IMR-90 (cell line): ENCODE data around the gene GLRX5. TPM values are rescaled to one million over a fixed set of nuclear protein-coding genes. Genes with fewer than 3 reads are reported as not detected.

Experiments used
- ATAC-seq: fragments of 200-7000 bp; cut with Tn5 transposase; 2 replicates; pipeline ENCODE4 v1.9.1; 2020; ENCODE audit warnings: low read depth, mild to moderate bottlenecking, moderate library complexity
- BruUV-seq: library from RNA; stranded (reverse); fragments of 400-500 nt; replicated peaks from 2 replicates; lab custom pipeline; 2021; lab: Mats Ljungman, UMichigan
- CTCF ChIA-PET: fragments of 300-600 bp; formaldehyde crosslinking; extraction: SDS; loops from one replicate; lab custom pipeline; 2021; ENCODE audit warnings: antibody characterized with exemption; lab: Yijun Ruan, JAX
- POLR2A ChIA-PET: fragments of 300-600 bp; sonication (Branson Sonifier 250); formaldehyde crosslinking; loops from one replicate; lab custom pipeline; 2022; ENCODE audit warnings: antibody characterized with exemption; ENCODE audit not compliant: unreplicated experiment; lab: Charles Lee
- DNase-seq: peaks from one replicate; pipeline ENCODE4 v3.0.0; 2013
- H2AFZ ChIP-seq: replicated peaks from 2 replicates; pipeline ENCODE3; 2013; ENCODE audit warnings: low read length, mild to moderate bottlenecking; ENCODE audit not compliant: poor library complexity
- H2AK5ac ChIP-seq: 2 replicates; pipeline ENCODE4 v1.6.1; 2013; ENCODE audit warnings: low read depth, low read length, inconsistent platforms
- H2AK9ac ChIP-seq: replicated peaks from 2 replicates; pipeline ENCODE3; 2013; ENCODE audit warnings: mild to moderate bottlenecking, low read depth, low read length, moderate library complexity; ENCODE audit not compliant: poor library complexity
- H2BK120ac ChIP-seq: 2 replicates; pipeline ENCODE4 v1.6.1; 2013; ENCODE audit warnings: low read depth, low read length, inconsistent platforms
- H2BK15ac ChIP-seq: 3 replicates; pipeline ENCODE4 v1.6.1; 2013; ENCODE audit warnings: low read depth, low read length, inconsistent platforms
- H2BK20ac ChIP-seq: 2 replicates; pipeline ENCODE4 v1.6.1; 2013; ENCODE audit warnings: low read depth, mild to moderate bottlenecking, inconsistent platforms, low read length, moderate library complexity
- H2BK5ac ChIP-seq: 2 replicates; pipeline ENCODE4 v1.6.1; 2013; ENCODE audit warnings: mild to moderate bottlenecking, low read depth, low read length, inconsistent platforms; ENCODE audit not compliant: poor library complexity, severe bottlenecking
- H3K14ac ChIP-seq: replicated peaks from 2 replicates; pipeline ENCODE4 v1.6.1; 2013; ENCODE audit warnings: low read depth, low read length, inconsistent platforms
- H3K18ac ChIP-seq: 2 replicates; pipeline ENCODE4 v1.6.1; 2013; ENCODE audit warnings: low read depth, low read length, control low read depth
- H3K23ac ChIP-seq: 2 replicates; pipeline ENCODE4 v1.6.1; 2013; ENCODE audit warnings: low read depth, low read length, inconsistent platforms
- H3K27ac ChIP-seq: 2 replicates; pipeline ENCODE4 v1.5.1; 2013; ENCODE audit warnings: mild to moderate bottlenecking, control low read depth, low read length; ENCODE audit not compliant: insufficient read depth
- H3K27me3 ChIP-seq: 2 replicates; pipeline ENCODE4 v1.6.1; 2013; ENCODE audit warnings: low read length; ENCODE audit not compliant: control insufficient read depth, insufficient read depth
- H3K36me3 ChIP-seq: 2 replicates; pipeline ENCODE4 v1.6.1; 2013; ENCODE audit warnings: low read length, mixed read lengths; ENCODE audit not compliant: control insufficient read depth, insufficient read depth
- H3K4ac ChIP-seq: 2 replicates; pipeline ENCODE4 v1.6.1; 2013; ENCODE audit warnings: low read depth, low read length, inconsistent platforms
- H3K4me1 ChIP-seq: 2 replicates; pipeline ENCODE4 v1.6.1; 2013; ENCODE audit warnings: low read length, mixed read lengths; ENCODE audit not compliant: control insufficient read depth, insufficient read depth
- H3K4me2 ChIP-seq: 2 replicates; pipeline ENCODE4 v1.6.1; 2013; ENCODE audit warnings: low read depth, mild to moderate bottlenecking, control low read depth, low read length, moderate library complexity
- H3K4me3 ChIP-seq: 2 replicates; pipeline ENCODE4 v1.5.1; 2013; ENCODE audit warnings: low read depth, mild to moderate bottlenecking, control low read depth, low read length, moderate library complexity; ENCODE audit not compliant: insufficient read depth
- H3K56ac ChIP-seq: 2 replicates; pipeline ENCODE4 v1.6.1; 2013; ENCODE audit warnings: low read length, inconsistent platforms; ENCODE audit not compliant: insufficient read depth; ENCODE audit errors: extremely low read depth
- H3K79me1 ChIP-seq, 2 experiments: 2 replicates each; pipeline ENCODE4 v1.6.1; 2013; ENCODE audit warnings: low read length in 2 of 2, inconsistent platforms in 1 of 2, low read depth in 1 of 2
- H3K9ac ChIP-seq: 2 replicates; pipeline ENCODE4 v1.6.1; 2013; ENCODE audit warnings: low read depth, low read length, control low read depth
- H3K9me1 ChIP-seq: 2 replicates; pipeline ENCODE4 v1.6.1; 2013; ENCODE audit warnings: low read length, inconsistent platforms; ENCODE audit not compliant: insufficient read depth
- H3K9me3 ChIP-seq: 2 replicates; pipeline ENCODE4 v1.6.1; 2013; ENCODE audit warnings: low read length; ENCODE audit not compliant: control insufficient read depth, insufficient read depth
- H4K20me1 ChIP-seq: 2 replicates; pipeline ENCODE4 v1.6.1; 2013; ENCODE audit warnings: low read length, inconsistent platforms; ENCODE audit not compliant: insufficient read depth
- H4K5ac ChIP-seq: 2 replicates; pipeline ENCODE4 v1.6.1; 2013; ENCODE audit warnings: mild to moderate bottlenecking, low read depth, low read length, control low read depth
- H4K8ac ChIP-seq, 2 experiments: 2 replicates each; pipeline ENCODE4 v1.6.1; 2013; ENCODE audit warnings: low read depth in 2 of 2, low read length in 2 of 2, control low read depth in 1 of 2, inconsistent platforms in 1 of 2
- H4K91ac ChIP-seq: 2 replicates; pipeline ENCODE4 v1.6.1; 2013; ENCODE audit warnings: low read depth, low read length, inconsistent platforms; ENCODE audit not compliant: insufficient read depth
- BHLHE40 ChIP-seq: fragments of 150-350 bp; IDR thresholded peaks from 2 replicates; pipeline ENCODE4 v1.6.1; 2016; ENCODE audit warnings: mild to moderate bottlenecking, low read depth, low read length
- CHD1 ChIP-seq: IDR thresholded peaks from 2 replicates; pipeline ENCODE4 v1.6.1; 2012; ENCODE audit warnings: low read depth, low read length, improper control_type of control experiment
- MXI1 ChIP-seq: IDR thresholded peaks from 2 replicates; pipeline ENCODE4 v1.6.1; 2012; ENCODE audit warnings: low read depth, mild to moderate bottlenecking, low read length, moderate library complexity, borderline replicate concordance
- NFE2L2 ChIP-seq: fragments of 150-350 bp; IDR thresholded peaks from 2 replicates; pipeline ENCODE4 v1.6.1; 2016; ENCODE audit warnings: low read depth, mild to moderate bottlenecking, low read length
- POLR2A ChIP-seq: IDR thresholded peaks from 2 replicates; pipeline ENCODE4 v1.6.1; 2012; ENCODE audit warnings: mild to moderate bottlenecking, low read depth, low read length
- RAD21 ChIP-seq: IDR thresholded peaks from 2 replicates; pipeline ENCODE4 v1.6.1; 2012; ENCODE audit warnings: low read length, improper control_type of control experiment
- RCOR1 ChIP-seq: IDR thresholded peaks from 2 replicates; pipeline ENCODE4 v1.6.1; 2012; ENCODE audit warnings: mild to moderate bottlenecking, low read length, improper control_type of control experiment; ENCODE audit not compliant: insufficient replicate concordance
- RFX5 ChIP-seq: IDR thresholded peaks from 2 replicates; pipeline ENCODE4 v1.8.0; 2012; ENCODE audit warnings: low read depth, mild to moderate bottlenecking, low read length, moderate library complexity
- WGBS, 2 experiments: methylation state at CpG; one replicate each; pipeline versions ENCODE4 v1.1.5 to v1.1.7; 2013; ENCODE audit warnings: missing lambda C conversion rate in 2 of 2; ENCODE audit not compliant: insufficient read length in 1 of 2; ENCODE audit errors: extremely low coverage in 2 of 2; 5-methylcytosine and 5-hydroxymethylcytosine counted together
- dilution Hi-C: fragments of 300-500 bp; cut with HindIII; formaldehyde crosslinking; loops from one replicate; pipeline ENCODE4 v1.14.3; 2018; ENCODE audit warnings: low sequenced_read_pairs; ENCODE audit not compliant: unreplicated experiment
- in situ Hi-C: fragments of 300-500 bp; cut with MboI; formaldehyde crosslinking; loops from 3 replicates; pipeline ENCODE4 v1.14.3; 2019; ENCODE audit warnings: low sequenced_read_pairs, inconsistent platforms, mixed read lengths
- intact Hi-C: fragments of 100-400 bp; cut with micrococcal nuclease; formaldehyde crosslinking; loops from 2 replicates; pipeline ENCODE4 v1.10.0; 2022
- polyA plus RNA-seq, 3 experiments: library from polyadenylated mRNA; depleted of rRNA; stranded (reverse); fragments of >200 nt; gene quantifications; 2 replicates each; pipeline ENCODE4 v1.2.3, GENCODE V29; 2012; ENCODE audit warnings: low replicate concordance in 1 of 3
- total RNA-seq: library from RNA; depleted of rRNA; stranded (reverse); fragments of >200 nt; gene quantifications from 2 replicates; pipeline ENCODE4 v1.2.3, GENCODE V29; 2012
- TF ChIP-seq, protein P1 (sequence below): fragments of 150-350 bp; IDR thresholded peaks from 2 replicates; pipeline ENCODE4 v1.6.1; 2017; ENCODE audit warnings: mild to moderate bottlenecking, antibody characterized with exemption, low read length, low read depth

The GLRX5 gene
- total and polyA plus RNA-seq, 2 of the 4 experiments (the other 2 are of a cell fraction): 32.4 to 40.4 TPM

DNA sequence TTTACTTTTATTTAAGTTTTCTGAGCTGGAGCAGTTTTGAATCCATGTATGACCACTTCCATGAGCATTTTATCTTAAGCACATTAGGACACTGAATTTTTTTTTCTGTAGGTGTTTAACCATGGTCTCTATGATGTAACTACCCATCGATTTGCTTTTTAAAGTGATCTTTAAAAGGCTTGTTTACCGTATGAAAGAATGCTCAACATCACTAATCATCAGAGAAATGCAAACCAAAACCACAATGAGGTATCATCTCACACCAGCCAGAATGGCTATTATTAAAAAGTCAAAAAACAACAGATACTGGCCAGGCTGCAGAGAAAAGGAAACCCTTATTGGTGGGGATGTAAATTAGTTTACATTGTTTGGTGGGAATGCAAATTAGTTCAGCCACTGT lies 23.0 kb downstream of the GLRX5 start:
- Histone ChIP-seq H3K79me1 (no peaks in the 10 kb centered on the region), H3K4me3 (no peak overlapping the region)
- CTCF ChIA-PET: no interaction called here

More for the DNA sequence above, 23.0 kb downstream of the GLRX5 start:
- no peaks in the 10 kb centered on the region for H3K4me1 ChIP-seq
- TF ChIP-seq NFE2L2 (no peak), MXI1 (no peak), RFX5 (no peak), CHD1 (no peak), BHLHE40 (no peak), RAD21 (no peak), RCOR1 (no peak), POLR2A (no peak)
- TF ChIP-seq, protein P1, sequence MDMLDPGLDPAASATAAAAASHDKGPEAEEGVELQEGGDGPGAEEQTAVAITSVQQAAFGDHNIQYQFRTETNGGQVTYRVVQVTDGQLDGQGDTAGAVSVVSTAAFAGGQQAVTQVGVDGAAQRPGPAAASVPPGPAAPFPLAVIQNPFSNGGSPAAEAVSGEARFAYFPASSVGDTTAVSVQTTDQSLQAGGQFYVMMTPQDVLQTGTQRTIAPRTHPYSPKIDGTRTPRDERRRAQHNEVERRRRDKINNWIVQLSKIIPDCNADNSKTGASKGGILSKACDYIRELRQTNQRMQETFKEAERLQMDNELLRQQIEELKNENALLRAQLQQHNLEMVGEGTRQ: no peak
- no peaks in the 10 kb centered on the region for H3K9me3 ChIP-seq
- no peak overlapping the region for H4K5ac ChIP-seq
- no peak overlapping the region for H2BK120ac ChIP-seq
- H2BK5ac ChIP-seq: no peak overlapping the region
- ATAC-seq (no peak), DNase-seq (no peak)
- H3K27ac ChIP-seq: no peak overlapping the region
- H3K56ac ChIP-seq: no peak overlapping the region
- no peak overlapping the region for H3K18ac ChIP-seq
- in situ Hi-C loops (loop anchor here (10.0 to 25.0 kb wide), 2 partner anchors 437 to 854 kb away; no protein-coding TSS in a partner anchor), dilution Hi-C loops (loop anchor here (25.0 kb wide), 1 partner anchor 229 kb away; no protein-coding TSS in a partner anchor), intact Hi-C loops (no loop called here)
- no peaks in the 10 kb centered on the region for H3K9me1 ChIP-seq
- no peaks in the 10 kb centered on the region for H4K20me1 ChIP-seq
- H2BK15ac ChIP-seq: no peak overlapping the region
- H3K4me2 ChIP-seq: no peak overlapping the region
- H4K8ac ChIP-seq: no peak overlapping the region
- H3K4ac ChIP-seq: no peak overlapping the region
- no TSS peak for BruUV-seq
- H2AFZ ChIP-seq: no peak overlapping the region
- POLR2A ChIA-PET: interaction anchor here (1.1 kb wide), 1 partner anchor 24 kb away, joined by 13 read pairs; no protein-coding TSS in a partner anchor
- H3K27me3 ChIP-seq: peaks cover 7% of the 10 kb centered on the region
- no peak overlapping the region for H2AK9ac ChIP-seq
- H4K91ac ChIP-seq: no peak overlapping the region
- H3K23ac ChIP-seq: no peak overlapping the region
- WGBS, 2 experiments: no CpG with 5 or more reads among the region's 2 CpGs
- no peaks in the 10 kb centered on the region for H3K36me3 ChIP-seq
- H3K14ac ChIP-seq: no peak overlapping the region
- no peak overlapping the region for H2AK5ac ChIP-seq
- no peak overlapping the region for H3K9ac ChIP-seq
- no peak overlapping the region for H2BK20ac ChIP-seq
